Activated B cell treated with CpG ODN at 0.5 μM for 24 hours (primary cell): Measurements from ENCODE around the gene MEFV. TPM values are rescaled to one million over a fixed set of nuclear protein-coding genes. Genes with fewer than 3 reads are reported as not detected.

Experiments used
- ATAC-seq: fragments of 200-7000 bp; cut with Tn5 transposase; one replicate; pipeline ENCODE4 v1.10.0; 2021; ENCODE audit warnings: low read depth, mild to moderate bottlenecking, moderate library complexity
- CTCF ChIA-PET: fragments of 350-600 bp; sonication (Branson Sonifier 250); formaldehyde crosslinking; loops from one replicate; lab custom pipeline; 2021; ENCODE audit warnings: antibody characterized with exemption; lab: Charles Lee
- POLR2A ChIA-PET: fragments of 350-600 bp; sonication (Branson Sonifier 250); formaldehyde crosslinking; loops from one replicate; lab custom pipeline; 2021; ENCODE audit warnings: antibody characterized with exemption; lab: Charles Lee
- DNase-seq: peaks from one replicate; pipeline ENCODE4 v3.0.0; 2022
- H3K27ac Mint-ChIP-seq: one replicate; pipeline ENCODE4 v1.8.0; 2020; ENCODE audit warnings: mixed read lengths
- H3K27me3 Mint-ChIP-seq: one replicate; pipeline ENCODE4 v1.8.0; 2021; ENCODE audit warnings: mixed read lengths
- H3K36me3 Mint-ChIP-seq: one replicate; pipeline ENCODE4 v1.8.0; 2021; ENCODE audit warnings: low read depth, mixed read lengths
- H3K4me1 Mint-ChIP-seq: one replicate; pipeline ENCODE4 v1.8.0; 2021; ENCODE audit warnings: mixed read lengths
- H3K4me3 Mint-ChIP-seq: one replicate; pipeline ENCODE4 v1.8.0; 2020; ENCODE audit warnings: mild to moderate bottlenecking, mixed read lengths
- H3K9me3 Mint-ChIP-seq: one replicate; pipeline ENCODE4 v1.8.0; 2020; ENCODE audit warnings: mixed read lengths
- CTCF ChIP-seq: fragments of 200-600 bp; IDR thresholded peaks from one replicate; pipeline ENCODE4 v1.8.0; 2022; ENCODE audit warnings: antibody characterized with exemption, mild to moderate bottlenecking
- intact Hi-C: fragments of 100-400 bp; cut with micrococcal nuclease; formaldehyde crosslinking; loops from one replicate; pipeline ENCODE4 v1.15.1; 2024
- total RNA-seq: library from RNA; stranded (reverse); gene quantifications from 2 replicates; pipeline ENCODE4 v1.2.3, GENCODE V29; 2022

The MEFV gene
- total RNA-seq, 1 donor from 2014 or later = not detected

GRCh38 chr16:3256866-3257465 lies 533 bp upstream of the MEFV start:
- DNase-seq (no peak), ATAC-seq (no peak)
- Mint-ChIP-seq H3K4me1 (no peaks in the 10 kb centered on the region), H3K9me3 (no peaks in the 10 kb centered on the region), H3K4me3 (no peak overlapping the region), H3K36me3 (no peaks in the 10 kb centered on the region), H3K27me3 (peaks cover 9% of the 10 kb centered on the region), H3K27ac (no peak overlapping the region)
- CTCF ChIA-PET = no interaction called here
- intact Hi-C loops = no loop called here
- no peak for TF ChIP-seq CTCF
- POLR2A ChIA-PET = interaction anchor here (1.1 kb wide), 1 partner anchor 26 kb away, joined by 3 read pairs; the partner anchor contains the start of gene ZNF263

GRCh38 chr16:3254309-3254708 lies 2.1 kb downstream of the MEFV start:
- TF ChIP-seq CTCF = no peak
- Mint-ChIP-seq H3K9me3 (no peaks in the 10 kb centered on the region), H3K27me3 (peaks cover 10% of the 10 kb centered on the region), H3K4me3 (no peak overlapping the region), H3K36me3 (no peaks in the 10 kb centered on the region), H3K4me1 (no peaks in the 10 kb centered on the region), H3K27ac (no peak overlapping the region)
- intact Hi-C loops = no loop called here
- CTCF ChIA-PET = no interaction called here
- POLR2A ChIA-PET = no interaction called here
- DNase-seq = no peak
- no peak for ATAC-seq

GRCh38 chr16:3252967-3253366 lies 3.5 kb downstream of the MEFV start:
- Mint-ChIP-seq H3K36me3 (no peaks in the 10 kb centered on the region), H3K27ac (no peak overlapping the region), H3K4me1 (no peaks in the 10 kb centered on the region), H3K4me3 (no peak overlapping the region), H3K27me3 (peaks cover 4% of the 10 kb centered on the region), H3K9me3 (no peaks in the 10 kb centered on the region)
- intact Hi-C loops = no loop called here
- ChIA-PET CTCF (no interaction called here), POLR2A (no interaction called here)
- no peak for TF ChIP-seq CTCF
- DNase-seq = no peak
- ATAC-seq = no peak

GRCh38 chr16:3249451-3249850 lies 7.0 kb downstream of the MEFV start:
- ChIA-PET POLR2A (no interaction called here), CTCF (no interaction called here)
- H3K27ac Mint-ChIP-seq = no peak overlapping the region

GRCh38 chr16:3249020-3249419 lies 7.4 kb downstream of the MEFV start:
- Mint-ChIP-seq H3K36me3 (no peaks in the 10 kb centered on the region), H3K27me3 (peaks cover 24% of the 10 kb centered on the region), H3K9me3 (no peaks in the 10 kb centered on the region), H3K4me1 (no peaks in the 10 kb centered on the region), H3K4me3 (no peak overlapping the region), H3K27ac (no peak overlapping the region)
- no peak for TF ChIP-seq CTCF
- POLR2A ChIA-PET = no interaction called here
- CTCF ChIA-PET = no interaction called here
- intact Hi-C loops = no loop called here
- ATAC-seq (no peak), DNase-seq (no peak)

More at GRCh38 chr16:3249451-3249850, 7.0 kb downstream of the MEFV start:
- no peak for TF ChIP-seq CTCF
- peaks cover 19% of the 10 kb centered on the region for H3K27me3 Mint-ChIP-seq
- no peaks in the 10 kb centered on the region for H3K36me3 Mint-ChIP-seq
- no peaks in the 10 kb centered on the region for H3K4me1 Mint-ChIP-seq
- no peak for DNase-seq
- no peak overlapping the region for H3K4me3 Mint-ChIP-seq
- H3K9me3 Mint-ChIP-seq = no peaks in the 10 kb centered on the region
- no peak for ATAC-seq
- intact Hi-C loops = no loop called here
